Right ventricle myocardium superior (tissue), 1 donor: ENCODE results near the gene LRRC23. TPM values are rescaled to one million over a fixed set of nuclear protein-coding genes. Genes with fewer than 3 reads are reported as not detected.

Experiments used
- ATAC-seq: fragments of 200-7000 bp; cut with Tn5 transposase; one replicate; pipeline ENCODE4 v1.9.1; 2020; ENCODE audit warnings: mild to moderate bottlenecking; ENCODE audit not compliant: poor library complexity
- DNase-seq: peaks from one replicate; pipeline ENCODE4 v3.0.0-alpha.2; 2020
- intact Hi-C: fragments of 100-400 bp; cut with DNase I; formaldehyde crosslinking; loops from one replicate; pipeline ENCODE4 v1.11.2; 2022
- total RNA-seq: library from RNA; stranded (reverse); fragmentation: NEBNext Ultra II Directional; extraction: Animal tissue kit (Norgen Biotek cat#: 25700); gene quantifications from one replicate; pipeline ENCODE4 v1.2.1, GENCODE V29; 2021
- donor health status: DM: no; HTN: yes; CAD: no; lungs with severe emphysema.

LRRC23 gene
- total RNA-seq, 1 donor from 2014 or later = 8.2 TPM

- no peak for ATAC-seq
- peak; percentile 32 for DNase-seq
- intact Hi-C loops = no loop called here
Measured at GRCh38 chr12:6921539-6921938, 16.9 kb downstream of the LRRC23 start.

DNA sequence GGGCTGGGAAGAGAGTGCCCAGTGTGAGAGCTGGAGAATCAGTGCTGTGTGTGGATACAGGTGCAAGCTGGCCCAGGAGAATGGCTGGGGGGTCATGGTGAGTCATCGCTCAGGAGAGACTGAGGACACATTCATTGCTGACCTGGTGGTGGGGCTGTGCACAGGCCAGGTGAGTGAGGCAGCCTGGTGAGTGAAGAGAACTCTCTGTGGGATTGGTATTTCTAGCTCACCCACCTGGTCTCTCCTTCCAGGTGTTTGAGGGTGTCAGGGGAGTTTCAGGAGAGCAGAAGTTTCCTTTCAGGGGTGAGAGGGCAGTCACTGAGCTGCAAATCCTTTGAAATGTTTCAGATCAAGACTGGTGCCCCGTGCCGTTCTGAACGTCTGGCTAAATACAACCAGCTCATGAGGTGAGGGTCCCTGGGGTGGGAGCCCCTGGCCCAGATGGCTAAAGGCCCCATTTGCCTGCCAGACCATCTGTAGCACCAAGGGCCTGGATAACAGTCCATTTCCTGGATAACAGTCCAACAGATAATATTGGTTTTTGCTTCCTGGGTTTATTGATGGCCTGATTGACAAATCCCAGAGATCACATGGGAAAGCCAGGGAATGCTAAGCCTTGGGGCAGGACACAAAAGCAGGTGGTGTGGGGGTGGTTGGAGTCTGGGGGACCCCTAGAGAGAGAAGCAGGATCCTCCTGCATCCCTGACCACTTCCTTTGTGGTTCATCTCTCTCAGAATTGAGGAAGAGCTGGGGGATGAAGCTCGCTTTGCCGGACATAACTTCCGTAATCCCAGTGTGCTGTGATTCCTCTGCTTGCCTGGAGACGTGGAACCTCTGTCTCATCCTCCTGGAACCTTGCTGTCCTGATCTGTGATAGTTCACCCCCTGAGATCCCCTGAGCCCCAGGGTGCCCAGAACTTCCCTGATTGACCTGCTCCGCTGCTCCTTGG is 17.6 kb downstream of the LRRC23 start:
- DNase-seq (peak; percentile 41), ATAC-seq (no peak)
- intact Hi-C loops = no loop called here

DNA sequence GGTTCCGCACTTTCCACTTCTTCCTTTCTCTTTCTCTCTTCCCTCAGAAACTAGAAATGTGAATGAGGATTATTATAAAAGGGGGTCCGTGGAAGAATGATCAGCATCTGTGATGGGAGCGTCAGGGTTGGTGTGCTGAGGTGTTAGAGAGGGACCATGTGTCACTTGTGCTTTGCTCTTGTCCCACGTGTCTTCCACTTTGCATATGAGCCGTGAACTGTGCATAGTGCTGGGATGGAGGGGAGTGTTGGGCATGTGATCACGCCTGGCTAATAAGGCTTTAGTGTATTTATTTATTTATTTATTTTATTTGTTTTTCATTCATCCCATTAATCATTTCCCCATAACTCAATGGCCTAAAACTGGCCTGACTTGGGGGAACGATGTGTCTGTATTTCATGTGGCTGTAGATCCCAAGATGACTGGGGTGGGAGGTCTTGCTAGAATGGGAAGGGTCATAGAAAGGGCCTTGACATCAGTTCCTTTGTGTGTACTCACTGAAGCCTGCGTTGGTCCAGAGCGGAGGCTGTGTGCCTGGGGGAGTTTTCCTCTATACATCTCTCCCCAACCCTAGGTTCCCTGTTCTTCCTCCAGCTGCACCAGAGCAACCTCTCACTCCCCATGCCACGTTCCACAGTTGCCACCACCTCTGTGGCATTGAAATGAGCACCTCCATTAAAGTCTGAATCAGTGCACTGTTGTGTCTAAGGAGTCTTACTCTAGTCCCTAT is 18.5 kb downstream of the LRRC23 start:
- intact Hi-C loops = no loop called here
- DNase-seq = peak; percentile 33
- no peak for ATAC-seq

DNA sequence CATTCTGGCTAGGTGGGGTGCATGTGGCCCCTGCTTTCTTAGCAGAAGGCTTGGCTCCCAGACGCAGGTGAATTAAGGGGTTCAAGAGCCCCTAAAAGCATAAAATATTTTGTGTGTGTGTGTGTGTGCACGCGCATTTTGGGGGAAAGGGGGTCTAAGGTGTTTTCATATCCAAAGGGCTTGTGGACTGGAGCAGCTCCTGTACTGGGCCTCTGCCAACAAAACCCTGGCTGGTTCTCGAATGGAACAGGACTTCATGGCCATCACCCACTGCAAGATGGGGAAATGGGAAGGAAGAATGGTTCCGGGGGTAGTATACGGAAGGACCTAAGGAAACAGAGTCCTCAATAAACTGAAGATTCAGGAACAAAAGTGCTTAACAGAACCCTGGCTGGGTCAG is 19.2 kb downstream of the LRRC23 start:
- intact Hi-C loops = no loop called here
- no peak for ATAC-seq
- DNase-seq = peak; percentile 33

DNA sequence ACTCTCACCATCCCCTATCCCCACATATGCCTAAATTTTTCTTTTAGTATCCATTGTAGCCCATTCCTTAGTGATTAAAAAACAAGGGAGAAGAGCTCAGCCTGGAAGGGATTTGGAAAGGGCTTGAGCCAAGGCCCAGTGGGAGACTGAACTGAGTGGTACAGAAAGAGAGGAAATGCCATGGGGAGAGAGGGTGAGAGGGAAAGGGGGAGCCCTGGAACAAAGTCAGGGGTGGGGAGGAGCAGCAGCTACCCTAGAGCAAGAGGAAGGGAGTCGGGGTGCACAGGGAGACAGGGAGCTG is 20.6 kb downstream of the LRRC23 start:
- no peak for ATAC-seq
- intact Hi-C loops = no loop called here
- no peak for DNase-seq

- ATAC-seq = peak; percentile 54
- DNase-seq = peak; percentile 81
- intact Hi-C loops = no loop called here
Measured at GRCh38 chr12:6925540-6926279, 21.1 kb downstream of the LRRC23 start.

GRCh38 chr12:6927379-6928021 is 22.9 kb downstream of the LRRC23 start, which contains the start of gene ATN1:
ATN1 (plus strand) TSS chr12:6927959; CDS start chr12:6934002, 6,043 bp downstream.
- ATAC-seq = peak; percentile 61
- peak; percentile 87 for DNase-seq
- intact Hi-C loops = no loop called here

DNA sequence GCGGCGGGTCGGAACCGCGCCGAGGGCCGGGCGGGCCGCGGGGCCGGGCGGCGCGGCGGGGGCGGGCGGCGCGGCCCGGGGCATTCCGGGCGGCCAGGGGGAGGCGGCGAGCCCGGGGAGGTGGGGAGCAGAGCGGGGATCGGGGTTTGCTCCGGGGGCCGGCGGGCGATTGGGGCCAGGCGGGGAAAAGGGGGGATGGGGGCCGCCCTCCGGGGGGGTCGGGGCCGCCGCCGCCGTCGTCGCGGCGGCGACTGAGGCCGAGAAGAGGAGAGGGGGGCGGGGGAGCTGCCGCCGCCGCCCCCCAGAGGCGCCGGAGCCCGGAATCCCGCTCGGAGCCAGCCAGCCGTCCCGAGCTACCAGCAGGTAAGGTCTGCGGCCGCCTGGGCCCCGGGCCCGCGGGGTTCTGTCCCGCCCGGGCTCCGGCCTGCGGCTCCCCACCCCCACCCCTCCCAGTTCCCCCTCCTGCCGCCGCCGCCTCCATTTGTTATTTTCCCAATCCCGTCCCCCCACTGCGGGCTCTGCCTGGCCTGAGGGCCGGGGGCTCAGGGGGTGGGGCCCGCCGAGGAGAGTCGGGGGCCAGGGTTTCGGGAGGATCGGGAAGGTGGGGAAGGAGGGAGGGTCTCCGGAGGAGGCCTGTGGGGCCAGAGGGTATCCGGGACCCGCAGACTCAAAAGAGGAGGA is 23.5 kb downstream of the LRRC23 start:
- DNase-seq (peak; percentile 49), ATAC-seq (no peak)
- intact Hi-C loops = no loop called here

DNA sequence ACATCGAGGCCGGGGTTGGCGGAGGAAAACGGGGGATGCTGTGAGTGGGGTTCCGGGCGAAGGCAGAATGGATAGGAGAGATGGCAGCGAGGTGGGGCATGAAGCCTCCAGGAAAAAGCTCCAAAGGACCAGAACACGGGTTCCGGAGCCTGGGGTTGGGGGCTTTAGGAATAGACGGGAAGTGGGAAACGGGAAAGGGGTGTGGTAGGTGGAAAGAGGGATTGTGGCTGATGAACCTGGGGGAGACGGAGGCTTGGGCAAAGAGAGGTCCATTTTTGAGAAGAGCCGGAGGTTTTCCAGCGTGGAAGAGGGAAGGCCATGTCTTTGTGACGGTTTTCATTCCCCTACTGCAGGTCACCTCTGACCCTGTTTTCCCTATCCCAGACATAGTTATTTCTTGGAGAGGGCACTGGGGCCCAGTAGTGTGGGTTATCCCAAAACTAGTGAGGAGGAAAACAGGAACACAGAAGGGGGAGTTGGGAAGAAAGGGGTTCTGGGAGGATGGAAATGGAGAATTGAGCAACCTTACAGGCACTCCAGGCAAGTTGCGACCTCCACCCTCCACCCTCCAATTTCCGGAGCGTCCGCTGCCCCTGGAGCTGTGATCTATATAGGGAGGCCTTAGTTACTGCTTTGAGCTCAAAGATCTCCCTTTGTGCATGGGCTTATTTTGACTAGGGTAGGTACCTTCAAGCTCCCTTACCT is 24.2 kb downstream of the LRRC23 start:
- ATAC-seq (no peak), DNase-seq (peak; percentile 38)
- intact Hi-C loops = no loop called here

GRCh38 chr12:6929466-6930452 is 25.1 kb downstream of the LRRC23 start:
- intact Hi-C loops = no loop called here
- DNase-seq (peak; percentile 18), ATAC-seq (no peak)

- DNase-seq (no peak), ATAC-seq (no peak)
- intact Hi-C loops = no loop called here
Measured at GRCh38 chr12:6932766-6933165, 28.1 kb downstream of the LRRC23 start.

DNA sequence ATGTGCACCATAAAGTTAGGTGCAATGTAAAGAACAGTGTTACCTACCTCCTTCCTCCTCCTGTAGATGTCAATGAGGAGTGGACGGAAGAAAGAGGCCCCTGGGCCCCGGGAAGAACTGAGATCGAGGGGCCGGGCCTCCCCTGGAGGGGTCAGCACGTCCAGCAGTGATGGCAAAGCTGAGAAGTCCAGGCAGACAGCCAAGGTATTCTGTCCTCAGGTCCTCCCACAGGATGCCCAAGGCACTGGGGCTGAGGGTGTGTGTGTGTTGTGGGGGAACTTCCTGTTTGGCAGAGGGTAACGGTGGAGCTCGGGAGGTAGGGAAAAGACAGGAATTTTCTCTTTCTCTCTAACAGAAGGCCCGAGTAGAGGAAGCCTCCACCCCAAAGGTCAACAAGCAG is 29.5 kb downstream of the LRRC23 start:
- DNase-seq (no peak), ATAC-seq (no peak)
- intact Hi-C loops = no loop called here

DNA sequence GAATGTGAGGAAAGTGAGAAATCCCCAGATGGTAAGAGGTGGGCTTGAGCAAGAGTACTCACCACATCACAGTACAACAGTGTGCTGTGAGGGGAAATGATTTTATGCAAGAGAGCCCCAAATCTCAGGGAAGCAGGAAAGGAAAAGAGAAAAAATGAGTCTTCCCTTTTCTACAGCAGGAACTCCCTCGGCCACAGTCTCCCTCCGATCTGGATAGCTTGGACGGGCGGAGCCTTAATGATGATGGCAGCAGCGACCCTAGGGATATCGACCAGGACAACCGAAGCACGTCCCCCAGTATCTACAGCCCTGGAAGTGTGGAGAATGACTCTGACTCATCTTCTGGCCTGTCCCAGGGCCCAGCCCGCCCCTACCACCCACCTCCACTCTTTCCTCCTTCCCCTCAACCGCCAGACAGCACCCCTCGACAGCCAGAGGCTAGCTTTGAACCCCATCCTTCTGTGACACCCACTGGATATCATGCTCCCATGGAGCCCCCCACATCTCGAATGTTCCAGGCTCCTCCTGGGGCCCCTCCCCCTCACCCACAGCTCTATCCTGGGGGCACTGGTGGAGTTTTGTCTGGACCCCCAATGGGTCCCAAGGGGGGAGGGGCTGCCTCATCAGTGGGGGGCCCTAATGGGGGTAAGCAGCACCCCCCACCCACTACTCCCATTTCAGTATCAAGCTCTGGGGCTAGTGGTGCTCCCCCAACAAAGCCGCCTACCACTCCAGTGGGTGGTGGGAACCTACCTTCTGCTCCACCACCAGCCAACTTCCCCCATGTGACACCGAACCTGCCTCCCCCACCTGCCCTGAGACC is 31.0 kb downstream of the LRRC23 start:
- ATAC-seq (no peak), DNase-seq (no peak)
- intact Hi-C loops = no loop called here

DNA sequence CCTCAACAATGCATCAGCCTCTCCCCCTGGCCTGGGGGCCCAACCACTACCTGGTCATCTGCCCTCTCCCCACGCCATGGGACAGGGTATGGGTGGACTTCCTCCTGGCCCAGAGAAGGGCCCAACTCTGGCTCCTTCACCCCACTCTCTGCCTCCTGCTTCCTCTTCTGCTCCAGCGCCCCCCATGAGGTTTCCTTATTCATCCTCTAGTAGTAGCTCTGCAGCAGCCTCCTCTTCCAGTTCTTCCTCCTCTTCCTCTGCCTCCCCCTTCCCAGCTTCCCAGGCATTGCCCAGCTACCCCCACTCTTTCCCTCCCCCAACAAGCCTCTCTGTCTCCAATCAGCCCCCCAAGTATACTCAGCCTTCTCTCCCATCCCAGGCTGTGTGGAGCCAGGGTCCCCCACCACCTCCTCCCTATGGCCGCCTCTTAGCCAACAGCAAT is 31.6 kb downstream of the LRRC23 start:
- DNase-seq (no peak), ATAC-seq (no peak)
- intact Hi-C loops = no loop called here

DNA sequence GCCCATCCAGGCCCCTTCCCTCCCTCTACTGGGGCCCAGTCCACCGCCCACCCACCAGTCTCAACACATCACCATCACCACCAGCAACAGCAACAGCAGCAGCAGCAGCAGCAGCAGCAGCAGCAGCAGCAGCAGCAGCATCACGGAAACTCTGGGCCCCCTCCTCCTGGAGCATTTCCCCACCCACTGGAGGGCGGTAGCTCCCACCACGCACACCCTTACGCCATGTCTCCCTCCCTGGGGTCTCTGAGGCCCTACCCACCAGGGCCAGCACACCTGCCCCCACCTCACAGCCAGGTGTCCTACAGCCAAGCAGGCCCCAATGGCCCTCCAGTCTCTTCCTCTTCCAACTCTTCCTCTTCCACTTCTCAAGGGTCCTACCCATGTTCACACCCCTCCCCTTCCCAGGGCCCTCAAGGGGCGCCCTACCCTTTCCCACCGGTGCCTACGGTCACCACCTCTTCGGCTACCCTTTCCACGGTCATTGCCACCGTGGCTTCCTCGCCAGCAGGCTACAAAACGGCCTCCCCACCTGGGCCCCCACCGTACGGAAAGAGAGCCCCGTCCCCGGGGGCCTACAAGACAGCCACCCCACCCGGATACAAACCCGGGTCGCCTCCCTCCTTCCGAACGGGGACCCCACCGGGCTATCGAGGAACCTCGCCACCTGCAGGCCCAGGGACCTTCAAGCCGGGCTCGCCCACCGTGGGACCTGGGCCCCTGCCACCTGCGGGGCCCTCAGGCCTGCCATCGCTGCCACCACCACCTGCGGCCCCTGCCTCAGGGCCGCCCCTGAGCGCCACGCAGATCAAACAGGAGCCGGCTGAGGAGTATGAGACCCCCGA is 32.2 kb downstream of the LRRC23 start:
- intact Hi-C loops = no loop called here
- ATAC-seq (peak; percentile 8), DNase-seq (peak; percentile 54)
